HG03103 (cell line): ENCODE measurements around the gene RCC2.

Source experiments
- ATAC-seq: cut with Tn5 transposase; IDR thresholded peaks from one replicate; pipeline ENCODE4 v1.9.1; 2021; ENCODE audit warnings: low read depth; ENCODE audit not compliant: unreplicated experiment

The RCC2 gene

DNA sequence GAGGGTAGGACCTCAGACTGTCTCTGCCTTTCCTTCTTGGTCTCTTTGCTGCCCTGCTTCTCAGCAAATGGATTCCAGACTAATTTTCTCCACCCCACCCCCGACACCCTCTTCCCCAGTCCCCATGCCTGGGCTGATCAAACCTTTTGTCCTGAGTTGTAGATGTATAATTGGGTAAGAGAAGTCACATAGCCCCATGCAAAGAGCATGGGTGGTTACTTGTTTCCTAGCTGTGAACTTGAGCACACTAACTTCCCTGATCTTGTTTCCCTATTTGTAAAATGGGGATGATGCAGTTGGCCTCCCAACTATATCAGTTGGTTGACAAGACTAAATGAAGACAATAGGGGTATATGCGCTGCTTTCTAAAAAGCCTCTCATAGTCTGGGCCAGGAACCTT, 58.3 kb downstream of the RCC2 start:
- ATAC-seq, result no peak

GRCh38 chr1:17377325-17377953, 62.0 kb downstream of the RCC2 start:
- ATAC-seq, result no peak

- ATAC-seq, result no peak
Observed at GRCh38 chr1:17375651-17376050, 63.8 kb downstream of the RCC2 start.

- ATAC-seq, result no peak
Observed at GRCh38 chr1:17372955-17373354, 66.5 kb downstream of the RCC2 start.

DNA sequence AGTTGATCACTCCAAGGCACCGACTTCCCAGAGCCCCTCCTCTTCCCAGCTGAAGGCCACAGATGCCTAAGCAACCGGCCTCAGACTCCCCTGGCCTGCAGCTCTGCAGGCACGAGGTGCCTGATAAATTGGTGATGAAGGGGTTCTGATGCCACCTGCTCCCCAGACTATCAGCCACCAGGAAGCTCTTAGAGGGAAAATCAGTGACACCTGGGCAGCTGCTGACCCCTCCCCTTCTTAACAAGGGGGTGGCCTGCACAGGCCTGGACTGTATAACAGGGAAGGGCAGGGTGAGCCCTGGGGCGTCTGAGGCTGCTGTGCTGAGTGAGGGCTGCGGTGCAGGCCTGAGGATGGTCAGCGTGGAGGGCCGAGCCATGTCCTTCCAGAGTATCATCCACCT, 67.6 kb downstream of the RCC2 start, which contains the start of gene PADI6:
PADI6 (plus strand) TSS at position 301 of the 400 bp plus-strand sequence; CDS start at position 351, 50 bp downstream.
- no peak for ATAC-seq

DNA sequence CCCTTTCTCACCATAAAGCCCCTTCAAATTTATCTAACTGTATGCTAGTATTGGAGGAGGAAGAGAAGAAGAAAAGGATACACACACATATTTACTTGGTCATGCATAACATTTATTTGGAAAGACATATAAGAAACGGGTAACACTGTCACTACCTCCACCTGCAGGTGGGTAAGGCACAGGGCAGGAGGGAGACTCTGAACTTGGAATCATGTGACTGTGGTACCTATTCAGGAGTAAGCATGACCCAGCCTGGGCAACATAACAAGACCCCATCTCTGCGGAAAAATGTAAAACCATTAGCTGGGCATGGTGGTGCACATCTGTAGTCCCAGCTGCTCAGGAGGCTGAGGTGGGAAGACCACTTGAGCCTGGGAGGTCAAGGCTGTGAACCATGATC, 68.9 kb downstream of the RCC2 start:
- no peak for ATAC-seq

DNA sequence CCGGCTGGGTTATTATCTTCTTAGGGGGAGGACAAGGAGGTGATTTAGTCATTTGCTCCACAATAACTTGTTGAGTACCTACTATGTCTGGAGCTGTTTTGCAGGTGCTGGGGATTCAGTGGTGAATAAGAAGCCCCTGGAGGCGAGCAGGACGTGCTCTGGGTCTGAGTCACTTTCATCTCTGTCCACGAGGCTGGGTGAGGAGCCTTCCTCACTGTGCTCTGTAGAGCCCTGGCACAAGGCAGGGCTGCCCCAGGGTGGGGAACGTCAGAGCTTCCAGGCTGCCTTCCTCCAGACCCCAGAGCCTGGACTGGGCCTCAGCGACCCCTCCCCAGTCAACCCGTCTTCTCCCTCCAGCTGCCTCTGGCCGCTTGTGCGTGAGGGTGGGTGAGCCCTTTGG, 70.0 kb downstream of the RCC2 start:
- ATAC-seq, result no peak

DNA sequence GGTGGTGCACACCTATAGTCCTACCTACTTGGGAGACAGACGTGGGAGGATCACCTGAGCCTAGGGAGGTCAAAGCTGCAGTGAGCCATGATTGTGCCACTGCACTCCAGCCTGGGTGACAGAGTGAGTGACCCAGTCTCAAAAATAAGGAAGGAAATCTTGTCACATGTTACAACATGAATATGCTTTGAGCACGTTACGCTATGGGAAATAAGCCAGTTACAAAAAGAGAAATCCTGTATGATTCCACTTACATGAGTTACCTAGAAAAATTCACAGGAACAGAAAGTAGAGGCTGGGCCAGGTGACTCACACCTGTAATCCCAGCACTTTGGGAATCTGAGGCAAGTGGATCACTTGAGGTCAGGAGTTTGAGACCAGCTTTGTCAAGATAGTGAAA, 74.2 kb downstream of the RCC2 start:
- ATAC-seq, result no peak

GRCh38 chr1:17363771-17364170, 75.7 kb downstream of the RCC2 start:
- no peak for ATAC-seq

GRCh38 chr1:17363351-17363750, 76.1 kb downstream of the RCC2 start:
- no peak for ATAC-seq

- no peak for ATAC-seq
Observed at GRCh38 chr1:17361687-17362086, 77.8 kb downstream of the RCC2 start.

DNA sequence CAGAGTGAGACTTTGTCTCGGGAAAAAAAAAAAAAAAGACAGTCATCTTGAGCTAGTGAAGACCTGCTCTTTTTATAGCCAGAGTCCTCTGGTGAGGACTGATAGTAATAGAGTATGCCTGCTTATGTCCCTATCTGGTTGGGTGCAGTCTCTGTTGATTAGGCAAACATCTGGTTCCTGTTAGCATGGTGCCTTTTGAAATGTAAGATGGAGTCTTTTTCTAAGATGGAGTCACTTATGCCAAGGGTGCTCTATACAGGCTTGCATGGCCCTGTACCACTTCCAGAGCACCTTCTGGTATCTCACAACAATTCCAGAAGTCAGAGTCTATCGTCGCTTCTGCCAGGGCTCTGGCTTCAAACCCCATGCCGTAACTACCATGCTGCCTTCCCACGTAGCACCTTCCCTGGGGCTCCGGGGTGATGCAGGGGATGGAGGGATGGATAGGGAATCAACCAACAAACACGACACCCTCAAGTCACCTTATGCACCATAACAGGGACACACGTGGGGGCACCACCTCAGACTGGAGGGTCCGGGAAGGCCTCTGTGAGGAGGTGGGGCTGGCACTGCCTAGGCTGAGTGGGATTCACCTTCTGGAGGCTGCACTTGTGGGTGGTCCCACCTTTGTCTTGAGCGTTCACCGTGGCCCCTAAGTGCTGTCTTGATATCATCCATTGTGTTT, 79.1 kb downstream of the RCC2 start:
- ATAC-seq, result no peak

DNA sequence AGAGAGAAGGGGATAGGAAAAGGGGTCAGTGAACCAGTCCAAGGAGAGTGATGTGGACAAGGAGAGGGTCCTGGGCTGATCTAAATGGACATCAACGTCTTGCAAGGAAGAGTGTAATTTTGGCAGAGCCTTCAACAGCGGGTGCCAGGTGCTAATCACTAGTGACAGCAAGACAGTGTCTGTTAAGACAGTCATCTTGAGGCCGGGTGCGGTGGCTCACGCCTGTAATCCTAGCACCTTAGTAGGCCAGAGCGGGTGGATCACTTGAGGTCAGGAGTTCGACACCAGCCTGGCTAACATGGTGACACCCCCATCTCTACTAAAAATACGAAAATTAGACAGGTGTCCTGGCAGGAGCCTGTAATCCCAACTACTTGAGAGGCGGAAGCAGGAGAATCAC, 79.7 kb downstream of the RCC2 start:
- ATAC-seq, result no peak

DNA sequence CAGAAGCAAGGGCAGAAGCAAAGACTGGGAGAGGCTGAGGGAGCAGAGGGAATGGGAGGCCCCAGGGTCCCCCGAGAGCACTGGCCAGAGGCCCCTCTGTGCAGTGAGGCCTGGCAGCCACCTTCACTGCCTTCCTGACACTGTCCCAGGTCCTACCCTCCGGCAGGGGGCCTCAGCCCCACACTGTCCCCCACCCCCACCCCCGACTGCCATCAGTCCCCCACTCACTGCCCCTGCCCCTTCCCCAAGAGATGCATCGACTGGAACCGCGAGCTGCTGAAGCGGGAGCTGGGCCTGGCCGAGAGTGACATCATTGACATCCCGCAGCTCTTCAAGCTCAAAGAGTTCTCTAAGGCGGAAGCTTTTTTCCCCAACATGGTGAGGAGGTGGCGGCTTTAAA, 80.4 kb downstream of the RCC2 start:
- no peak for ATAC-seq

GRCh38 chr1:17358557-17358956, 80.9 kb downstream of the RCC2 start:
- ATAC-seq, result no peak
